ENCODE results near the gene HBS1L. TPM values are rescaled to one million over a fixed set of nuclear protein-coding genes. Genes with fewer than 3 reads are reported as not detected.

HBS1L gene
- total RNA-seq, 4 donors from 2014 or later = 52.8 to 87.1 (median 70.7) TPM

GRCh38 chr6:134932098-134932497 lies 122.5 kb downstream of the HBS1L start:
- Histone ChIP-seq H3K4me3 (replicated peaks in 1 of 3) (no peak overlapping the region), H3K4me1 (no peaks in the 10 kb centered on the region), H3K9me3 (no peaks in the 10 kb centered on the region), H3K36me3 (no peaks in the 10 kb centered on the region), H3K27me3 (no peaks in the 10 kb centered on the region), H3K27ac (no peak overlapping the region)
- intact Hi-C loops (cut with DNase I) = loop anchor here (10.0 kb wide), 1 partner anchor 807 kb away; no protein-coding TSS in a partner anchor
- TF ChIP-seq POLR2A (IDR thresholded peaks at IDR 0.05) (no peak), CTCF (IDR thresholded peaks at IDR 0.05) (no peak)
- DNase-seq = no peak
- 57 to 60% methylated on average over 5 of the region's 5 CpGs for WGBS, 2 donors

- 94 to 97% methylated on average over 6 of the region's 6 CpGs for WGBS, 2 donors
- no peak for TF ChIP-seq POLR2A (IDR thresholded peaks at IDR 0.05)
- TF ChIP-seq CTCF (IDR thresholded peaks at IDR 0.05) = no peak
- Histone ChIP-seq H3K4me1 (no peaks in the 10 kb centered on the region), H3K9me3 (no peaks in the 10 kb centered on the region), H3K27me3 (no peaks in the 10 kb centered on the region), H3K36me3 (no peaks in the 10 kb centered on the region), H3K4me3 (replicated peaks in 1 of 3) (no peak overlapping the region), H3K27ac (no peak overlapping the region)
- DNase-seq = no peak
- intact Hi-C loops (cut with DNase I) = loop anchor here (10.0 kb wide), 1 partner anchor 806 kb away; no protein-coding TSS in a partner anchor
Measured at GRCh38 chr6:134930463-134930862, 124.2 kb downstream of the HBS1L start.

- Histone ChIP-seq H3K27ac (no peak overlapping the region), H3K9me3 (no peaks in the 10 kb centered on the region), H3K36me3 (no peaks in the 10 kb centered on the region), H3K4me1 (no peaks in the 10 kb centered on the region), H3K27me3 (no peaks in the 10 kb centered on the region), H3K4me3 (replicated peaks in 1 of 3) (no peak overlapping the region)
- DNase-seq = no peak
- no peak for TF ChIP-seq CTCF (IDR thresholded peaks at IDR 0.05)
- no peak for TF ChIP-seq POLR2A (IDR thresholded peaks at IDR 0.05)
- intact Hi-C loops (cut with DNase I) = no loop called here
- 85% methylated on average over 6 of the region's 6 CpGs for WGBS, 2 donors
Measured at GRCh38 chr6:134928151-134928900, 126.3 kb downstream of the HBS1L start.

GRCh38 chr6:134925800-134926199 lies 128.8 kb downstream of the HBS1L start:
- Histone ChIP-seq H3K27ac (no peak overlapping the region), H3K9me3 (no peaks in the 10 kb centered on the region), H3K4me3 (replicated peaks in 1 of 3) (no peak overlapping the region), H3K27me3 (no peaks in the 10 kb centered on the region), H3K4me1 (no peaks in the 10 kb centered on the region), H3K36me3 (no peaks in the 10 kb centered on the region)
- no peak for TF ChIP-seq POLR2A (IDR thresholded peaks at IDR 0.05)
- TF ChIP-seq CTCF (IDR thresholded peaks at IDR 0.05) = no peak
- no peak for DNase-seq
- intact Hi-C loops (cut with DNase I) = no loop called here
- 87 to 89% methylated on average over 3 of the region's 3 CpGs for WGBS, 2 donors

GRCh38 chr6:134921721-134922261 lies 132.8 kb downstream of the HBS1L start:
- intact Hi-C loops (cut with DNase I) = no loop called here
- no peaks in the 10 kb centered on the region for H3K27me3 ChIP-seq

More at GRCh38 chr6:134921721-134922261, 132.8 kb downstream of the HBS1L start:
- H3K4me3 ChIP-seq (replicated peaks in 1 of 3) = no peak overlapping the region
- 69 to 79% methylated on average over 5 to 6 of the region's 6 CpGs for WGBS, 2 donors
- no peaks in the 10 kb centered on the region for H3K36me3 ChIP-seq
- H3K4me1 ChIP-seq = no peaks in the 10 kb centered on the region
- no peak for TF ChIP-seq CTCF (IDR thresholded peaks at IDR 0.05)
- TF ChIP-seq POLR2A (IDR thresholded peaks at IDR 0.05) = no peak
- H3K9me3 ChIP-seq = no peaks in the 10 kb centered on the region
- no peak for DNase-seq
- no peak overlapping the region for H3K27ac ChIP-seq

All from thyroid gland (tissue), 4 donors.